ENCODE measurements around the gene CDT1.

The CDT1 gene

DNA sequence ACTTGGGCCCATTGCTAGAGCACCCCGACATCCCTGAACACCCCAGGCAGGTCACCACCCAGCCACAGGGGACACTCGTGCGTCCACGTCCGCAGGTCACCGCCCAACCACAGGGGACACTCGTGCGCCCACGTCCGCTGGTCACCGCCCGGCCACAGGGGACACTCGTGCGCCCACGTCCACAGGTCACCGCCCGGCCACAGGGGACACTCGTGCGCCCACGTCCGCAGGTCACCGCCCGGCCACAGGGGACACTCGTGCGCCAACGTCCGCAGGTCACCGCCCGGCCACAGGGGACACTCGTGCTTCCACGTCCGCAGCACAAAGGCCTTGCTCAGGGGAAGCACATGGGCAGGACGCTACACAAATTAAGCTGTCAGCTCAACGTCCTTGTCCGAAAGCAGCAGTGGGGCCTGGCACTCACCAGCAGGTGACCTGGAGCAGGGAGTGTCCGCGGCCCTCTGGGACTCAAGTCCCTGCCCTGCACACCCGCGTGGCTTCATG lies 35.5 kb downstream of the CDT1 start:
- in situ Hi-C loops (cut with HindIII; ENCODE audit: low pct_unique_long_range_greater_than_20kb, low sequenced_read_pairs): no loop called here
- DNase-seq (ENCODE audit: low read depth in 1 of 2, low spot score in 1 of 2): peak in 1 of 2 experiments; percentile 16
- no peak for TF ChIP-seq JUND (IDR thresholded peaks at IDR 0.05; ENCODE audit: low read depth)

GRCh38 chr16:88839745-88840599 lies 36.4 kb downstream of the CDT1 start:
- no peak for DNase-seq (ENCODE audit: low read depth in 1 of 2, low spot score in 1 of 2)
- in situ Hi-C loops (cut with HindIII; ENCODE audit: low pct_unique_long_range_greater_than_20kb, low sequenced_read_pairs): no loop called here
- no peak for TF ChIP-seq JUND (IDR thresholded peaks at IDR 0.05; ENCODE audit: low read depth)

DNA sequence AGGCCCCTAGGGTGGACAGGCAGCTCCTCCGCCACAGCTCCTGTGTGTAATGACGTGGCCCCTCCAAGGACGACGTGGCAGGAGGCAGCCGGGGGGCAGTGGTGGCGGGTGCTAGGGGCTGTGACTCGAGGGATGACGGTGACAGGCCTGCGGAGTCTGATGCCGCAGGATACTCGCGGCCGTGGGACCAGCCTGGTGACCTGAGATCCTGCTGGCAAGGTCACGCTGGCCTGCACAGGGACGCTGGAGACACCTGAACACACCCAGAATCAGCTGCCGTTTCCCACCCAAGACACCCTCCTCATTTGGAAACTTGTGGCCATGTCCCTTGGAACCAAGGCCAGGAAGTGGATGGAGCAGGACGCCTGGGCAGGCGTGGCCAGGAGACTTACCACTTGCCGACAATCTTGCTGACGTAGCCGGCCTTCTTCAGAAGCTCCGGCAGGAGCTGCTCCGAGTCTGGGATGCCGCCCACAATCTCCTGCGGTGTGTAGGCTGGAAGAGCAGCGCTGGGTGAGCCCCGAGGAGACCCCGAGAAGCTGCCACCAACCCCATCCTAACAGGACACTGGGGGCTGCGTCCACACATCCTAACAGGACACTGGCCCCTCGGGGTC lies 37.1 kb downstream of the CDT1 start:
- in situ Hi-C loops (cut with HindIII; ENCODE audit: low pct_unique_long_range_greater_than_20kb, low sequenced_read_pairs): no loop called here
- no peak for TF ChIP-seq JUND (IDR thresholded peaks at IDR 0.05; ENCODE audit: low read depth)
- DNase-seq (ENCODE audit: low read depth in 1 of 2, low spot score in 1 of 2): no peak

GRCh38 chr16:88841521-88842307 lies 38.1 kb downstream of the CDT1 start:
- TF ChIP-seq JUND (IDR thresholded peaks at IDR 0.05; ENCODE audit: low read depth): no peak

DNA sequence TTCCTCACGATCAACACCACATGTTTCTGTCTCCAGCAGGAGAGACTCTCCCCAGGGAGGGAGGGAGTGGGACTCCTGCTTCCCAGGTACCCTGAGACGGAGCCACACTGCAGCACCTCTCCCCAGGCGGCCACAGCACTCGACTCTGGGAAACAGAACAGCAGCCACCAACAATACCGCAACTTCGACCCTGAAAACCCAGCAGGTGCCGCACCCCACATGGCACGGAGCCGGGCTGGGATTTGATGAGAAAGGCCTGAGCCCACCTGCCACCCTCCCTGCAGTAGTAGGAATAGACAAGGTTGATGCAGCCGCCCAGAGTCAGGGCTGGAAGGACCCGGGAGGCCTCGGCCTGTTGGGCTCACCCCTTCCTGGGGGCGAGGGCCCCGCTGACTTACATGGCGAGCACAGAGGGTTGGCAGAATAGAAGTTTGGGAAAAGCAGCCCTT lies 38.7 kb downstream of the CDT1 start:
- DNase-seq (ENCODE audit: low read depth in 1 of 2, low spot score in 1 of 2): no peak
- TF ChIP-seq JUND (IDR thresholded peaks at IDR 0.05; ENCODE audit: low read depth): no peak
- in situ Hi-C loops (cut with HindIII; ENCODE audit: low pct_unique_long_range_greater_than_20kb, low sequenced_read_pairs): no loop called here

More at GRCh38 chr16:88841521-88842307, 38.1 kb downstream of the CDT1 start:
- in situ Hi-C loops (cut with HindIII; ENCODE audit: low pct_unique_long_range_greater_than_20kb, low sequenced_read_pairs): no loop called here
- no peak for DNase-seq (ENCODE audit: low read depth in 1 of 2, low spot score in 1 of 2)

DNA sequence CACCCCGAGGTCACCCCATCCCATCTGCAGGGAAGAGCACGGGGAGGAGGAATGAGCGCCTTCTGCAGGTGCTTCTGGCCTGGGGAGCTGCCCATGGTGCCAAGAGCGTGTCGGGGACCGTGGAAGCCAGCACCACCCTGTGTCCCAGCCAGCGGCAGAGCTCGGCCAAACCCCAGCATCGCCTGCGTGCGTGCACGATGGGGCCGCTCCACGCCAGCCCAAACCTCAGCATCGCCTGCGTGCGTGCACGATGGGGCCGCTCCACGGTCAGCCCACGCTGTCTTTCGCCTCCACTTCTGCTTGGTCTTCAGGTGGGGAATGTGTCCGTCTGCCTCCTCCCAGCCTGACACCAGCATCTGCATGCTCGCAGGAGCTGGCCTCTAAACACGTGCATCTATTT lies 39.2 kb downstream of the CDT1 start:
- no peak for TF ChIP-seq JUND (IDR thresholded peaks at IDR 0.05; ENCODE audit: low read depth)
- in situ Hi-C loops (cut with HindIII; ENCODE audit: low pct_unique_long_range_greater_than_20kb, low sequenced_read_pairs): no loop called here
- no peak for DNase-seq (ENCODE audit: low read depth in 1 of 2, low spot score in 1 of 2)

- DNase-seq (ENCODE audit: low read depth in 1 of 2, low spot score in 1 of 2): no peak
- in situ Hi-C loops (cut with HindIII; ENCODE audit: low pct_unique_long_range_greater_than_20kb, low sequenced_read_pairs): no loop called here
- TF ChIP-seq JUND (IDR thresholded peaks at IDR 0.05; ENCODE audit: low read depth): no peak
These were observed 39.7 kb downstream of the CDT1 start for GRCh38 chr16:88843256-88843655.

DNA sequence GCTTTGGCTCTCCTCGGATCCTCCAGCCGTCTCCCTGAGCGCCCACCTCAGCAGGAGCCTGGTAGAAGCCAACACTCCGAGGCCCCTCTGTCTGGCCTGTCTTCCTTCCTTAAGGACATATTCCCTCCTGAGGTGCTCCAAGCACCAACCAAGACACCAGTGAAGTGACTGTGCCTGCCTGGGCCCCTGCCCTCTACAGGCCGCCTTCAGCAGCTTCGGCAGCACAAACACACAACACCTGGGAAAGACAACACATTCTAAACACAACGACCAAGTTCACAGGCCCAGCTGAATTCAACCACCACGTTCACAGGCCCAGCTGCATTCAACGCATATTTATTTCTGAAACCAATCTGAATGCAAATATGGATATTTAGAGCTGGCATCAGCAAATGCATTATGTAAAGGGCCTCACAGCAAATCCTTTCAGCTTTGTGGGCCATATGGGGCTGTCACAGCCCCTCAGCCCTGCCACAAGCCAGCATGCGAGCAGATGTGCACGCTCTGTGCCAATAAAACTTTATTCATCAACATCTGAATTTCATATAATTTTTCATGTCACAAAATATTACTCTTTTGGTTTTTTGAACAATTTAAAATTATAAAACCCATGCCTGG lies 40.9 kb downstream of the CDT1 start:
- no peak for TF ChIP-seq JUND (IDR thresholded peaks at IDR 0.05; ENCODE audit: low read depth)
- DNase-seq (ENCODE audit: low read depth in 1 of 2, low spot score in 1 of 2): peak in 1 of 2 experiments; percentile 36
- in situ Hi-C loops (cut with HindIII; ENCODE audit: low pct_unique_long_range_greater_than_20kb, low sequenced_read_pairs): no loop called here

DNA sequence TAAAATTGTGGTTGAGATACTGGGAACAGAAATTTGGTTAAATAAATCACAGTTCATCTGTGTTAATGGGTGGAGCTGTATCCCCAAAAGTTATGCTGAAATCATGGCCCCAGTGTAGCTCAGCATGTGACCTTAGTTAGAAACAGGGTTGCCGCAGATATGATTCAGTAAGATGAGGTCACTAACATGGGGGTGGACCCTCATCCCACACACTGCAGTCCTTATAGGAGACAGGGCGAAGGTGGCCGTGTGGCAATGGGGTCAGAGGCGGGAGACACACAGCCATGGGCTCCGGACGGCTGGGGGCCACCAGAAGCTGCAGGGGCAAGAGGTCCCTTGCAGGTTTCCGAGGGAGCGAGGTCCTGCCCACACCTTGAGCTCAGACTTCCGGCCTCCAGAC lies 42.5 kb downstream of the CDT1 start:
- TF ChIP-seq JUND (IDR thresholded peaks at IDR 0.05; ENCODE audit: low read depth): no peak
- DNase-seq (ENCODE audit: low read depth in 1 of 2, low spot score in 1 of 2): no peak
- in situ Hi-C loops (cut with HindIII; ENCODE audit: low pct_unique_long_range_greater_than_20kb, low sequenced_read_pairs): no loop called here

GRCh38 chr16:88847654-88848053 lies 44.1 kb downstream of the CDT1 start:
- no peak for TF ChIP-seq JUND (IDR thresholded peaks at IDR 0.05; ENCODE audit: low read depth)
- in situ Hi-C loops (cut with HindIII; ENCODE audit: low pct_unique_long_range_greater_than_20kb, low sequenced_read_pairs): no loop called here
- DNase-seq (ENCODE audit: low read depth in 1 of 2, low spot score in 1 of 2): no peak

DNA sequence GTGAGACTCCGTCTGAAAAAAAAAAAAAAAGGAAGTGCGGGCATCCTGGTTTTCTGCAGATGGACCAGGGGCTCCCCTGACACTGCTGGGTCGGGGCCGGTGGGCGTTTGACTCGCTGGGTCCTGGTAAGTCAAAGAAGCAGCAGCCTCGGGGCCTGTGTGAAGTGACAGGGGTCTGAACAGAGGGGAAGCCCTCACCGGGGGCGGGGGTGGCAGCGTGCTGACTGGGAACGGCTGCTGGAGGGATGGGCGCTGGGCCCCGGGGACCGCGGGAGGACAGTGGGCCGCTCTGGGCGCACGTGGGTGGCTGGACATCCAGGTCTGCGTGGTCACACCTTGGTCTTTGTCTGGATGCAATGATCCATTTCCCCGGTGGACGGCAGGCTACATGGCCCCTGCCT lies 45.0 kb downstream of the CDT1 start:
- in situ Hi-C loops (cut with HindIII; ENCODE audit: low pct_unique_long_range_greater_than_20kb, low sequenced_read_pairs): no loop called here
- no peak for DNase-seq (ENCODE audit: low read depth in 1 of 2, low spot score in 1 of 2)
- no peak for TF ChIP-seq JUND (IDR thresholded peaks at IDR 0.05; ENCODE audit: low read depth)

GRCh38 chr16:88850531-88851199 lies 47.1 kb downstream of the CDT1 start:
- no peak for DNase-seq (ENCODE audit: low read depth in 1 of 2, low spot score in 1 of 2)
- in situ Hi-C loops (cut with HindIII; ENCODE audit: low pct_unique_long_range_greater_than_20kb, low sequenced_read_pairs): no loop called here
- TF ChIP-seq JUND (IDR thresholded peaks at IDR 0.05; ENCODE audit: low read depth): no peak
